Adrenal gland (tissue), 5 donors: Measurements from ENCODE around the gene COL5A1.

Experiments used
- CTCF ChIP-seq, 6 experiments: fragments of 450-650 bp in 4 of 6; fragments of 200-600 bp in 2 of 6; sonication (generic) in 1 of 6; IDR thresholded peaks; 1 replicate in 5 of 6; 2 replicates in 1 of 6; pipeline versions ENCODE4 v1.5.1 to v1.8.0; 2016 to 2021; ENCODE audit warnings: antibody characterized with exemption in 6 of 6, mild to moderate bottlenecking in 2 of 6, moderate library complexity in 1 of 6
- POLR2A ChIP-seq, 2 donors: fragments of 450-650 bp; IDR thresholded peaks; one replicate each; pipeline ENCODE4 v1.6.1; 2017; ENCODE audit warnings: antibody characterized with exemption in 2 of 2, mild to moderate bottlenecking in 2 of 2, moderate library complexity in 1 of 2
- donor health status: DM: no; HTN: no; CAD: no.

- no peak for TF ChIP-seq CTCF (IDR thresholded peaks at IDR 0.05)
- TF ChIP-seq POLR2A (IDR thresholded peaks at IDR 0.05) = no peak
Observed at GRCh38 chr9:134879664-134880483, 238.3 kb downstream of the COL5A1 start.
